ENCODE data around the gene CGREF1.

Gene CGREF1

GRCh38 chr2:27071990-27072830 is 46.7 kb downstream of the CGREF1 start:
- peak in 1 of 2 donors; percentile 57 for DNase-seq

GRCh38 chr2:27071277-27071989 is 47.5 kb downstream of the CGREF1 start, which contains the start of gene OST4:
Gene OST4, minus strand, starts transcription at chr2:27071654.
- DNase-seq: peak; percentile 89 to 92

- DNase-seq: no peak
Observed at GRCh38 chr2:27070653-27071276, 48.2 kb downstream of the CGREF1 start.

- DNase-seq: no peak
Observed at GRCh38 chr2:27069961-27070618, 48.8 kb downstream of the CGREF1 start.

- DNase-seq: no peak
Observed at GRCh38 chr2:27069436-27069835, 49.5 kb downstream of the CGREF1 start.

- no peak for DNase-seq
Observed at GRCh38 chr2:27067385-27067784, 51.5 kb downstream of the CGREF1 start.

- no peak for DNase-seq
Observed at GRCh38 chr2:27065128-27065527, 53.8 kb downstream of the CGREF1 start.

- DNase-seq: no peak
Observed at GRCh38 chr2:27060323-27060722, 58.6 kb downstream of the CGREF1 start.

- no peak for DNase-seq
Observed at GRCh38 chr2:27059141-27059820, 59.6 kb downstream of the CGREF1 start.

- DNase-seq: no peak
Observed at GRCh38 chr2:27058210-27058609, 60.7 kb downstream of the CGREF1 start.

- no peak for DNase-seq
Observed at GRCh38 chr2:27057184-27057583, 61.7 kb downstream of the CGREF1 start.

GRCh38 chr2:27054721-27055120 is 64.2 kb downstream of the CGREF1 start:
- DNase-seq: no peak

- DNase-seq: no peak
Observed at GRCh38 chr2:27053776-27054175, 65.2 kb downstream of the CGREF1 start.

- DNase-seq: no peak
Observed at GRCh38 chr2:27053321-27053720, 65.6 kb downstream of the CGREF1 start.

GRCh38 chr2:27051902-27052645 is 66.9 kb downstream of the CGREF1 start:
- DNase-seq: no peak

GRCh38 chr2:27050996-27051901 is 67.7 kb downstream of the CGREF1 start, which contains the start of gene AGBL5:
Gene AGBL5, plus strand, starts transcription at chr2:27051668. Its CDS starts 1,291 bp downstream, at chr2:27052959.
- peak; percentile 97 to 98 for DNase-seq
